ENCODE results near the gene PDGFC. TPM values are rescaled to one million over a fixed set of nuclear protein-coding genes. Genes with fewer than 3 reads are reported as not detected.

PDGFC gene
- total RNA-seq, 6 experiments from 2014 or later: 6.6 to 19.0 (median 10.3) TPM

DNA sequence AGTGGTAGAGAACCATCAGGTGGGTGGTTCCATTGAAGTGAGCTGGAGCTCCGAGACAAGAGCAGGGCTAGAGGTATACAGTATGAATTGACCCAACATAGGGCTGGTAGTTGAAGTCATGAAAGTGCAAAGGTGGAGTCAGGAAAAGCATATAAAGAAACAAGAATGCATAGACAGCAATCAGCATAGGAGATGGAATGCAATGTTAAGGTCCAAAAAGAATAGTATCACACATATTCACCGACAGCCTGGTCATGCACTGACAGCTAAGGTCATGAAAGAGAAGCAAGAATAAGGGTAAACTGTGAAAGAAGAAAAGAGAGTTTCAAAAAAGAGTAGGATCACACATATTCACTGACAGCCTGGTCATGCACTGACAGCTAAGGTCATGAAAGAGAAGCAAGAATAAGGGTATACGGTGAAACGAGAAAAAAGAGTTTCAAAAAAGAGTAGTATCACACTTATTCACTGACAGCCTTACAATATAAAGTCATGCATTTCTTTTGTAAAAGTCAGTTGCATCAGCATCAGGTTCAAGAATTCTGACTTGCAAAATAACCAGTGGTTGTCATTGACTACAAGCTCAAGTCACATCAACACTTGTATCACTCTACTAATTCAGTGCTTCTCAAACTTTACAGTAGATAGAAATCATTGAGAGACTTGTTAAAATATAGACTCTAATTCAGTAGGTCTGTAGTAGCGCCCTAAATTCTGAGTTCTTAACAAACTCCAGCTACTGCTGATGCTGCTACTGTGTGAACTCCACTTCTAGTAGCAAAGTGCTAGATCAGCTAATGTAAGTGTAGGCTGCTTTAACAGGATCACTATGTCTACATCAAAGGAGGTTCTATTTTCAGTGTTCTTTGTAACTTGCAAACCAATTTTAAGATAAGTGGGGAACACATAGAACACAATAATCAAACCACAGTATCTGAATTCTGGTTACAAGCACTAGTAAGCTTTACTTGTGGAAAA is 221.9 kb downstream of the PDGFC start:
- TF ChIP-seq CTCF (IDR thresholded peaks at IDR 0.05): no peak
- TF ChIP-seq POLR2A (IDR thresholded peaks at IDR 0.05): no peak
- ATAC-seq (no peak), DNase-seq (no peak)
- no peak overlapping the region for H3K4me3 ChIP-seq
- intact Hi-C loops (cut with DNase I): no loop called here
- H3K36me3 ChIP-seq: no peaks in the 10 kb centered on the region
- no peaks in the 10 kb centered on the region for H3K9me3 ChIP-seq
- no peaks in the 10 kb centered on the region for H3K27me3 ChIP-seq
- H3K4me1 ChIP-seq: no peaks in the 10 kb centered on the region
- WGBS (ENCODE audit: insufficient coverage, low coverage, low lambda C conversion rate, missing lambda C conversion rate): 86% methylated on average over 5 of the region's 5 CpGs
- H3K27ac ChIP-seq: no peak overlapping the region

- intact Hi-C loops (cut with DNase I): no loop called here
- no peaks in the 10 kb centered on the region for H3K36me3 ChIP-seq
- ATAC-seq: no peak
These were observed 225.5 kb downstream of the PDGFC start for GRCh38 chr4:156746111-156746510.

DNA sequence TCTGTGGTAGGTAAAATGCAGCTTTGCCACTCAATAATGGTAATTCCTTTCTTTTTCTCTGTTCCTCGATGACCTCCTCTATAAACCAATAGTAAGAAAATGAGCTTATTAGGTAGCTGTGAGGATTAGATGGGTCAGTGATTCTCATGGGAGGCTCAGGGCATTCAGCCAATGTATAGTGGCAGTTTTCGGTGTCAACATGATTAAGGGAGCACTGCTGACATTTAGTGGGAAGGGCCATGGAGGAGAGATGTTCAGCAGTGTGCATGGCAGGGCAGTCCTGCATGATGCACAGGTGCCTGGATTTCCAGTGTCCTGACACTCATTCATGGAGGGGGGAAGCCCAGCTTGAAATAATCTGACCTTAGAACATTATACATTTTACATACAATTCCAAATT is 232.8 kb downstream of the PDGFC start:
- TF ChIP-seq POLR2A (IDR thresholded peaks at IDR 0.05) (no peak), CTCF (IDR thresholded peaks at IDR 0.05) (no peak)
- Histone ChIP-seq H3K4me3 (no peak overlapping the region), H3K36me3 (no peaks in the 10 kb centered on the region), H3K4me1 (no peaks in the 10 kb centered on the region), H3K9me3 (no peaks in the 10 kb centered on the region), H3K27ac (no peak overlapping the region), H3K27me3 (no peaks in the 10 kb centered on the region)
- DNase-seq (no peak), ATAC-seq (no peak)
- WGBS (ENCODE audit: insufficient coverage, low coverage, low lambda C conversion rate, missing lambda C conversion rate): 63% methylated on average over 2 of the region's 2 CpGs
- intact Hi-C loops (cut with DNase I): no loop called here

More at GRCh38 chr4:156746111-156746510, 225.5 kb downstream of the PDGFC start:
- no peak overlapping the region for H3K27ac ChIP-seq
- no peak for TF ChIP-seq CTCF (IDR thresholded peaks at IDR 0.05)
- no peak for TF ChIP-seq POLR2A (IDR thresholded peaks at IDR 0.05)
- H3K4me3 ChIP-seq: no peak overlapping the region
- WGBS (ENCODE audit: insufficient coverage, low coverage, low lambda C conversion rate, missing lambda C conversion rate): 61% methylated on average over 6 of the region's 6 CpGs
- DNase-seq: no peak
- H3K9me3 ChIP-seq: no peaks in the 10 kb centered on the region
- no peaks in the 10 kb centered on the region for H3K27me3 ChIP-seq
- no peaks in the 10 kb centered on the region for H3K4me1 ChIP-seq

GRCh38 chr4:156734965-156735895 is 236.4 kb downstream of the PDGFC start:
- TF ChIP-seq POLR2A (IDR thresholded peaks at IDR 0.05) (no peak), CTCF (IDR thresholded peaks at IDR 0.05) (no peak)
- intact Hi-C loops (cut with DNase I): no loop called here
- ATAC-seq: no peak

More at GRCh38 chr4:156734965-156735895, 236.4 kb downstream of the PDGFC start:
- H3K4me3 ChIP-seq: no peak overlapping the region
- no peaks in the 10 kb centered on the region for H3K27me3 ChIP-seq
- H3K4me1 ChIP-seq: no peaks in the 10 kb centered on the region
- H3K27ac ChIP-seq: no peak overlapping the region
- H3K9me3 ChIP-seq: peaks cover 0 to 5% (median under 1%) of the 10 kb centered on the region in 4 donors
- no peak for DNase-seq
- WGBS (ENCODE audit: insufficient coverage, low coverage, low lambda C conversion rate, missing lambda C conversion rate): 38% methylated on average over 7 of the region's 7 CpGs
- no peaks in the 10 kb centered on the region for H3K36me3 ChIP-seq
